HCT116 (cell line): Measurements from ENCODE around the gene ABCC5. TPM values are rescaled to one million over a fixed set of nuclear protein-coding genes. Genes with fewer than 3 reads are reported as not detected.

Experiments used
- ATAC-seq: fragments of 200-7000 bp; cut with Tn5 transposase; 2 replicates; pipeline ENCODE4 v1.9.1; 2020; ENCODE audit warnings: mild to moderate bottlenecking, moderate library complexity
- BruUV-seq: library from RNA; stranded (reverse); fragments of 400-500 nt; replicated peaks from 2 replicates; lab custom pipeline; 2021; lab: Mats Ljungman, UMichigan
- CTCF ChIA-PET: fragments of 300-600 bp; sonication (Branson Sonifier 250); formaldehyde crosslinking; loops from one replicate; lab custom pipeline; 2021; ENCODE audit warnings: antibody characterized with exemption; lab: Charles Lee
- POLR2A ChIA-PET: fragments of 300-600, 350-600 bp; sonication (Branson Sonifier 250); formaldehyde crosslinking; loops from one replicate; lab custom pipeline; 2021; ENCODE audit warnings: antibody characterized with exemption; lab: Charles Lee
- RAD21 ChIA-PET, 2 experiments: fragments of 300-600 bp; sonication (Branson Sonifier 250); formaldehyde crosslinking; loops; one replicate each; lab custom pipeline; 2023; ENCODE audit warnings: low total read pairs in 2 of 2; ENCODE audit not compliant: uncharacterized antibody in 2 of 2, unreplicated experiment in 2 of 2, low non-redundant PET in 1 of 2; lab: Charles Lee
- DNase-seq: peaks from one replicate; pipeline ENCODE4 v3.0.0-alpha.2; 2010; ENCODE audit warnings: low read depth, low spot score
- H2AFZ ChIP-seq: fragments of 200-600 bp; shearing (Covaris generic), sonication (generic); 2 replicates; pipeline ENCODE4 v1.6.1; 2017; ENCODE audit warnings: low read depth, mixed run types, mixed read lengths, antibody characterized with exemption, low read length; ENCODE audit not compliant: poor library complexity, severe bottlenecking
- H3K27ac ChIP-seq: 2 replicates; pipeline ENCODE4 v1.5.1; 2012; ENCODE audit warnings: low read depth, low read length
- H3K27me3 ChIP-seq: fragments of 200-600 bp; sonication (generic); 2 replicates; pipeline ENCODE4 v1.6.1; 2016; ENCODE audit warnings: mixed run types, low read length, mixed read lengths; ENCODE audit not compliant: insufficient read depth
- H3K36me3 ChIP-seq, 2 experiments: fragments of 200-500 bp in 1 of 2; fragments of 200-600 bp in 1 of 2; sonication (Bioruptor generic) in 1 of 2; sonication (generic) in 1 of 2; 2 replicates each; pipeline versions ENCODE4 v1.5.1 to v1.6.1; 2014 to 2016; ENCODE audit warnings: low read length in 2 of 2, inconsistent platforms in 1 of 2, mixed read lengths in 1 of 2, mixed run types in 1 of 2; ENCODE audit not compliant: insufficient read depth in 2 of 2, control insufficient read depth in 1 of 2
- H3K4me1 ChIP-seq, 2 experiments: fragments of 200-600 bp in 1 of 2; sonication (generic) in 1 of 2; 2 replicates each; pipeline versions ENCODE4 v1.5.1 to v1.6.1; 2012 to 2017; ENCODE audit warnings: low read length in 2 of 2, inconsistent platforms in 1 of 2, mild to moderate bottlenecking in 1 of 2, mixed read lengths in 1 of 2, mixed run types in 1 of 2, moderate library complexity in 1 of 2; ENCODE audit not compliant: insufficient read depth in 2 of 2, control insufficient read depth in 1 of 2
- H3K4me2 ChIP-seq: fragments of 200-600 bp; sonication (generic); 2 replicates; pipeline ENCODE4 v1.6.1; 2017; ENCODE audit warnings: mixed run types, low read length, mixed read lengths
- H3K4me3 ChIP-seq, 2 experiments: fragments of 200-600 bp in 1 of 2; sonication (generic) in 1 of 2; replicated peaks in 1 of 2; 2 replicates each; pipeline ENCODE4 v1.5.1; 2011 to 2016; ENCODE audit warnings: low read length in 2 of 2, control low read depth in 1 of 2, low read depth in 1 of 2, mild to moderate bottlenecking in 1 of 2, mixed read lengths in 1 of 2, mixed run types in 1 of 2
- H3K79me2 ChIP-seq: fragments of 200-600 bp; sonication (generic); 2 replicates; pipeline ENCODE4 v1.6.1; 2017; ENCODE audit warnings: mild to moderate bottlenecking, mixed run types, low read length, moderate library complexity, mixed read lengths; ENCODE audit not compliant: insufficient read depth
- H3K9ac ChIP-seq: fragments of 200-600 bp; sonication (generic); 2 replicates; pipeline ENCODE4 v1.6.1; 2016; ENCODE audit warnings: low read length, mixed read lengths
- H3K9me2 ChIP-seq: fragments of 200-600 bp; sonication (generic), shearing (Covaris generic); 2 replicates; pipeline ENCODE4 v1.6.1; 2017; ENCODE audit warnings: mixed run types, mild to moderate bottlenecking, moderate library complexity; ENCODE audit not compliant: insufficient read depth
- H3K9me3 ChIP-seq, 2 experiments: fragments of 200-500 bp in 1 of 2; fragments of 200-600 bp in 1 of 2; sonication (Bioruptor generic) in 1 of 2; sonication (generic) in 1 of 2; 2 replicates each; pipeline ENCODE4 v1.6.1; 2014 to 2017; ENCODE audit warnings: low read length in 2 of 2, mixed read lengths in 2 of 2, inconsistent platforms in 1 of 2, low read depth in 1 of 2, mild to moderate bottlenecking in 1 of 2, mixed run types in 1 of 2, moderate library complexity in 1 of 2; ENCODE audit not compliant: control insufficient read depth in 1 of 2, insufficient read depth in 1 of 2
- H4K20me1 ChIP-seq: fragments of 200-600 bp; sonication (generic), shearing (Covaris generic); 2 replicates; pipeline ENCODE4 v1.6.1; 2017; ENCODE audit warnings: mixed run types, mild to moderate bottlenecking, moderate library complexity; ENCODE audit not compliant: insufficient read depth
- ATF3 ChIP-seq: IDR thresholded peaks from 2 replicates; pipeline ENCODE4 v1.6.1; 2012
- CEBPB ChIP-seq: IDR thresholded peaks from 2 replicates; pipeline ENCODE4 v1.6.1; 2012; ENCODE audit warnings: low read depth
- EGR1 ChIP-seq: IDR thresholded peaks from 2 replicates; pipeline ENCODE4 v1.6.1; 2012; ENCODE audit warnings: low read depth
- JUND ChIP-seq: IDR thresholded peaks from 2 replicates; pipeline ENCODE4 v1.6.1; 2012
- POLR2A ChIP-seq: IDR thresholded peaks from 2 replicates; pipeline ENCODE4 v1.7.0; 2011; ENCODE audit warnings: borderline replicate concordance; ENCODE audit not compliant: insufficient read depth, insufficient read length; ENCODE audit errors: extremely low read depth
- RAD21 ChIP-seq: IDR thresholded peaks from 2 replicates; pipeline ENCODE4 v1.6.1; 2012; ENCODE audit warnings: low read depth, mild to moderate bottlenecking
- REST ChIP-seq: IDR thresholded peaks from 2 replicates; pipeline ENCODE4 v1.6.1; 2012; ENCODE audit warnings: low read depth
- SIN3A ChIP-seq: IDR thresholded peaks from 2 replicates; pipeline ENCODE4 v1.6.1; 2012; ENCODE audit warnings: low read depth
- SP1 ChIP-seq: IDR thresholded peaks from 2 replicates; pipeline ENCODE4 v1.6.1; 2012; ENCODE audit warnings: low read depth
- SRF ChIP-seq: IDR thresholded peaks from 2 replicates; pipeline ENCODE4 v1.6.1; 2012; ENCODE audit warnings: low read depth
- TCF7L2 ChIP-seq: IDR thresholded peaks from 2 replicates; pipeline ENCODE4 v1.7.0; 2011; ENCODE audit warnings: borderline replicate concordance, inconsistent platforms; ENCODE audit not compliant: insufficient read depth, insufficient read length; ENCODE audit errors: extremely low read depth
- ZFX ChIP-seq: fragments of 450-650 bp; IDR thresholded peaks from 2 replicates; pipeline ENCODE4 v1.6.1; 2017
- intact Hi-C: fragments of 100-400 bp; cut with micrococcal nuclease; formaldehyde crosslinking; loops from 2 replicates; pipeline ENCODE4 v1.10.0; 2022
- total RNA-seq: library from RNA; stranded (reverse); gene quantifications from one replicate; pipeline ENCODE4 v1.2.1, GENCODE V29; 2021; ENCODE audit not compliant: unreplicated experiment

Gene ABCC5
- total RNA-seq, 1 experiment from 2014 or later: 16.9 TPM

- Histone ChIP-seq H2AFZ (no peak overlapping the region), H3K4me1 (peaks cover 0 to 9% of the 10 kb centered on the region in 2 experiments; a peak in 2 of 4 replicates), H3K9me2 (no peaks in the 10 kb centered on the region), H3K9me3 (no peaks in the 10 kb centered on the region), H3K4me2 (no peak overlapping the region), H3K27me3 (no peaks in the 10 kb centered on the region), H3K9ac (no peak overlapping the region), H3K79me2 (peaks cover 87% of the 10 kb centered on the region), H3K27ac (no peak overlapping the region), H3K36me3 (peaks cover 4 to 6% of the 10 kb centered on the region in 2 experiments; a peak in 2 of 4 replicates), H4K20me1 (no peaks in the 10 kb centered on the region), H3K4me3 (no peak overlapping the region)
- no peak for ATAC-seq
- TF ChIP-seq JUND: no peak
- no peak for TF ChIP-seq TCF7L2
- no peak for TF ChIP-seq RAD21
- TF ChIP-seq SIN3A: no peak
- TF ChIP-seq ZFX: no peak
- no peak for TF ChIP-seq SRF
- no peak for TF ChIP-seq SP1
- TF ChIP-seq ATF3: no peak
- no peak for TF ChIP-seq REST
- TF ChIP-seq POLR2A: no peak
- no peak for TF ChIP-seq EGR1
- TF ChIP-seq CEBPB: no peak
- ChIA-PET RAD21 (no interaction called here), CTCF (no interaction called here), POLR2A (no interaction called here)
- intact Hi-C loops: no loop called here
- no TSS peak for BruUV-seq
- DNase-seq: no peak
These were observed 146.1 kb downstream of the ABCC5 start for GRCh38 chr3:183871541-183871940.
